HG03439 (cell line): ENCODE measurements around the gene NACC1.
"Not testable (repeated sequence)": the region's sequence is repeated elsewhere in the genome, so short reads cannot be mapped to it uniquely, and the experiment has no call there.

ENCODE experiments used
- ATAC-seq: cut with Tn5 transposase; IDR thresholded peaks from one replicate; pipeline ENCODE4 v1.9.1; 2021; ENCODE audit warnings: mild to moderate bottlenecking, moderate library complexity; ENCODE audit not compliant: unreplicated experiment

Gene NACC1

GRCh38 chr19:13138171-13138915 is 20.3 kb downstream of the NACC1 start:
- no peak for ATAC-seq

DNA sequence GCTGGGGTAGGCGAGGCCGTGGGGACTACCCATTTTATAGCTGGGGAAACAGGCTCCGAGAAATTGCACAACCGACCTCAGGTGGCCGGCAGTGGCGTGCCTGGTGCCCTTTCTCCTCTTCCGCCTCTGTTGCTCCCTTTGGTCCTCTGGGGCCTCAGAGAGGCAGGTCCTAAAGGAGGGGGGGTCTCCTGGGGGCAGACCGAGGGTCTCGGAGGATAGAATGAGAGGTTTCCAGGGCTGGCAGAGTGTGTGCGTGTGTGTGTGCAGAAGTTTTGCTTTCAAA is 20.8 kb downstream of the NACC1 start:
- no peak for ATAC-seq

- ATAC-seq, result no peak
Measured at GRCh38 chr19:13139633-13140311, 21.7 kb downstream of the NACC1 start.

- no peak for ATAC-seq
Measured at GRCh38 chr19:13146763-13147563, 28.9 kb downstream of the NACC1 start.

- not testable (repeated sequence) for ATAC-seq
Measured at GRCh38 chr19:13149173-13149627, 31.1 kb downstream of the NACC1 start.

- no peak for ATAC-seq
Measured at GRCh38 chr19:13149628-13150186, 31.6 kb downstream of the NACC1 start.

DNA sequence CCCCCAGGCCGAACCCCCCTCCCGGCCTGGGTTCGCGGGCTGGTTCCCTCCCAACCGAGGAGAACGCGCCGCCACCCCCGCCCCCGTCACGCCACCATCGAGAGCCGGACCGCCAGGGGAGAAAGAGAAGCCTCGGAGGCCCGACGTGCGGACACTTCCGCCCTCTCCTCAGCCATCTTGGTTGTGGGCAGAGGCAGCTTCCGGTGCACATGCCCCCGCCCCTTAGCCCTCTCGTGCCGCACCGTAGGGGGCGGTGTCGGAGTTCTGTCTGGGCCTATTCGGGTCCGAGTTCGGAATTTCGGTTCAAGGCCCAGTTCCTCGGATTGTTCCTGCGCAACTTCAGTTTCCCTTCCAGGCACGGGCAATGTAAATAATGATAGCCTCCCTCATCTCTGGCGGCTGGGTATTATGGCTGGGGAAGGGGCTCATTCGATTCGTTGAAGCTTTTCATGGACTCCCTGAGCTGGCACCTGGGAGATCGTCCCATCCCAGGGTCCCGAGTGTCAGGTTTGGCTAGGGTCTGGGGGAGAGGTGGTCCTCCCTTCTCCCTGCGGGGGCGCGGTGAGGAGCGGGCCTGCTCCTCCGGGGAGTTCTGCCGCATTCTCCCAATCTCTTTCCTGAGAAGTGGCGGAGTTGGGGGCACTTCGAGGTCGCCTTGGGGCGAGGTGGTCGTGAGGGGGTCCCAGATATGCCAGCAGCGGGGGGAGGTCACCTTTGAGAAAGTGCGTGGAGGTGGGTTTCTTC is 32.3 kb downstream of the NACC1 start, which contains the start of the genes IER2 and STX10:
Gene IER2, plus strand, starts transcription at position 225 of the 744 bp plus-strand sequence. CDS start 2,776 bp downstream, outside the sequence.
Gene STX10, minus strand, starts transcription at position 189 of the 744 bp plus-strand sequence. CDS start 202 bp downstream, outside the sequence.
- peak; percentile 44 for ATAC-seq

GRCh38 chr19:13150931-13151604 is 33.0 kb downstream of the NACC1 start:
- ATAC-seq, result no peak

DNA sequence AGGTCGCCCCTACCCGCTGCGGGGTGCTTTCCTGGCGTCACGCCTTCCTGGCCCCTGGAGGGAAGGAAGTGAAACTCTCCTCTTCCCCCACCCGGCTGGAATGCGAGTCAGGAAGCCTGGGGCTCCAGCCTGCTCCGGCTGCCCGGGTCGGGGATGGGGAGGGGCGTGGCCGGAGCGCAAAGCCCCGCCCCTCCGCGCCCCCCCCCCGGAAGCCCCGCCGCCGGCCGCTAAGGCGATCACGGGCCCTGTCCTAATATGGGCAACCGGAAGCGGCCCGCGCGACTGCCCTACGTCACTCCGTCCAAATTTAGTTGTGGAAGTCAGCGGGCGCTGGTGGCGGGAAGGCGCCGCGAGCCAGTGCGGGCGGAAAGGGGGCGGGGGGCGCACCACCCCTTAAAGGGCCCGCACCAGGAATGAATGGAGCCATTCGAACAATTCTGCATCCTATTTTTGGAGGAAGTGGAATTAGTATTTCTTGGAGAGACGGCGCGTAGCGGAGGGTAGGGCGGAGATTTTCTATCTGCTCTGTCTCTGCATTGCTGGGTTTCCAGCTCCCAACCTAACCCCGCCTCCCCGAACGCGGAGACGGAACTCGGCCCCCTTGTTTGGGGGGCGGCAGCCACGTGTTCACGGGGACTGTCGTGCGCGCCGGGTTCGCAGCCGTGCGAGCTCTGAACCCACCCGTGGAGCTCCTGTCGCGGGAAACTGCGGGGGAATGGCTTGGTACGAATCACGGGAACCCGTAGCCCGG is 33.7 kb downstream of the NACC1 start:
- peak; percentile 40 for ATAC-seq

GRCh38 chr19:13152356-13152973 is 34.4 kb downstream of the NACC1 start:
- peak; percentile 14 for ATAC-seq

- peak; percentile 35 for ATAC-seq
Measured at GRCh38 chr19:13152974-13153568, 35.0 kb downstream of the NACC1 start.

- no peak for ATAC-seq
Measured at GRCh38 chr19:13153569-13154240, 35.6 kb downstream of the NACC1 start.

DNA sequence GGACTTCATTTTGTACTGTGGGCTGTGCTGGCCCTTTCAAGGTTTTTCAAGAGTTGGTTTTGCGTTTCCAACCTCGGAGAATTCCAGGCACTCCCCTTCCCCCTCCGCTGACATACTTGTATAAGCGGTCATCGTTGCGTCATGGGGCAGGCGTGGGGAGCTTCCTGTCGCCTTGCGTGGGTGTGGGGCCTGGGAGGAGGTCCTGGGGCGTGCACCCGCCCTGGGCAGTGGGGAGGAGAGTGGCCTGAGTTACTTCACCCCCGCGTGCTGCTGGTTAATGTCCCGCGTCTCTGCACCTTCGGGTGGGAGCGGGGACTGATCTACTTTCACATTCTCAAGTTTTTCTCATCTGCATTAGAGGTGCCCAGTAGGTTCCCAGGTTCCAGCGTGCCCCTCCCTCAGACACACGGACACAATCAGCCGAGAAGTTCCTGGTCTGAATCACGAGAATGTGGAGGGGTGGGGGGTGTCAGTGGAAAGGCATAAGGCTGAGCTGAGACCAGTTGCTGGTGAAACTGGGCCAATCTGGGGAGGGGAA is 36.2 kb downstream of the NACC1 start:
- no peak for ATAC-seq

DNA sequence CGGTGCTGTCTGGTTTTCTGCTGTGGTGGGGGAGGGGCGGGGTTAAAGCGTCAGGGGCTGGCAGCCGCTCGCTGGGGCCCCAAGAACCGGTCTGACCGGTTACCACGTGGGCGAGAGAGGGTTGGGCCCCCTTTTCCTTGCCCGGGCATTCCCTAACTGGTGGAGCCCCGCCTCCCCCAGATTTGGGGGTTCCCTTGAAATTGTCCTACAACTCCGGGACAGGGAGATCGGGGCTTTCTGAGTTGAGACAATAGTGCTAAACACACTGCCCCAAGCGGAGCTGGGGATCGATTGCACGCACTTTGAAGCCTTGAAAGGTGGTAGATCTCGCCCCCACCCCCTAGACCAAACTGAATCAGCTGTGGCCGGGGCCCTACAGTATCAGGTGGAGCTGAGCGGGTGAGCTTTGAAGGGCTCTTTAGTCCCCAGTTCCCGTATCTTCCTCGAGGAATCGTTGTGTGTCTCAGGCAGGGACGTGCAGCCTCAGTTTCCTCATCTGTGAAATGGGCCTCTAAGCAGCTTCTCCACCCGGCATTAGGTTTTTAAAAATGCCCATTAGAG is 36.9 kb downstream of the NACC1 start:
- no peak for ATAC-seq

GRCh38 chr19:13155472-13156359 is 37.7 kb downstream of the NACC1 start:
- ATAC-seq, result no peak

DNA sequence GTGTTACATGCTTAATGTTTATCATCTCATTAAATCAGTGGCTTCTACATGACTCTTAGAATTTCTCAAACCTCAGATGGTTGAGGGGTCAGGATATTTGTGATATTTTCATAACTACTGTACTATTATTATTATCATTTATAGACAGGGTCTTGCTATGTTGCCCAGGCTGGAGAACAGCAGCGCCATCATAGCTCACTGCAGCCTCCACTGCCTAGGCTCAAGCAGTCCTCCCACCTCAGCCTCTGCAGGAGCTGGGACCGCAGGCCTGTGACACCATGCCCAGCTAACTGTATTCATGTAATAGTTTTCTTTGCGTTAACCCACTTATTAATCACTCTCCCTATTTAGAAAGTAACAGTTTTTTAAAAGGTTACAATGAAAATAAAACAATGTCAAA is 41.6 kb downstream of the NACC1 start:
- ATAC-seq, result no peak
